ENCODE measurements around the gene NOX5.

The NOX5 gene

GRCh38 chr15:69018951-69019350 lies 4.5 kb downstream of the NOX5 start:
- Mint-ChIP-seq H3K27ac (no peak overlapping the region), H3K36me3 (ENCODE audit: low read depth) (no peaks in the 10 kb centered on the region), H3K27me3 (ENCODE audit: low read depth, poor library complexity) (peaks cover 8% of the 10 kb centered on the region), H3K4me3 (no peak overlapping the region), H3K4me1 (peaks cover 9% of the 10 kb centered on the region), H3K9me3 (no peaks in the 10 kb centered on the region)
- no peak for DNase-seq
- TF ChIP-seq CTCF (IDR thresholded peaks at IDR 0.05), result no peak

GRCh38 chr15:69021895-69022294 lies 7.4 kb downstream of the NOX5 start:
- Mint-ChIP-seq H3K27me3 (ENCODE audit: low read depth, poor library complexity) (peaks cover 7% of the 10 kb centered on the region), H3K4me3 (no peak overlapping the region), H3K27ac (no peak overlapping the region), H3K9me3 (no peaks in the 10 kb centered on the region), H3K36me3 (ENCODE audit: low read depth) (no peaks in the 10 kb centered on the region), H3K4me1 (peaks cover 5% of the 10 kb centered on the region)
- TF ChIP-seq CTCF (IDR thresholded peaks at IDR 0.05), result no peak
- no peak for DNase-seq

GRCh38 chr15:69025320-69025719 lies 10.8 kb downstream of the NOX5 start:
- no peaks in the 10 kb centered on the region for H3K9me3 Mint-ChIP-seq
- TF ChIP-seq CTCF (IDR thresholded peaks at IDR 0.05), result no peak
- no peak overlapping the region for H3K4me3 Mint-ChIP-seq
- no peak overlapping the region for H3K27ac Mint-ChIP-seq
- no peaks in the 10 kb centered on the region for H3K36me3 Mint-ChIP-seq (ENCODE audit: low read depth)
- H3K27me3 Mint-ChIP-seq (ENCODE audit: low read depth, poor library complexity), result peaks cover 20% of the 10 kb centered on the region
- peaks cover 5% of the 10 kb centered on the region for H3K4me1 Mint-ChIP-seq
- no peak for DNase-seq

GRCh38 chr15:69026355-69026754 lies 11.9 kb downstream of the NOX5 start:
- Mint-ChIP-seq H3K36me3 (ENCODE audit: low read depth) (no peaks in the 10 kb centered on the region), H3K4me1 (peaks cover 5% of the 10 kb centered on the region), H3K27ac (no peak overlapping the region), H3K9me3 (no peaks in the 10 kb centered on the region), H3K27me3 (ENCODE audit: low read depth, poor library complexity) (peaks cover 27% of the 10 kb centered on the region), H3K4me3 (no peak overlapping the region)
- TF ChIP-seq CTCF (IDR thresholded peaks at IDR 0.05), result no peak
- no peak for DNase-seq

GRCh38 chr15:69027976-69028518 lies 13.6 kb downstream of the NOX5 start:
- Mint-ChIP-seq H3K27ac (no peak overlapping the region), H3K4me3 (no peak overlapping the region), H3K9me3 (no peaks in the 10 kb centered on the region), H3K27me3 (ENCODE audit: low read depth, poor library complexity) (peaks cover 31% of the 10 kb centered on the region), H3K36me3 (ENCODE audit: low read depth) (no peaks in the 10 kb centered on the region), H3K4me1 (peaks cover 5% of the 10 kb centered on the region)
- no peak for DNase-seq
- TF ChIP-seq CTCF (IDR thresholded peaks at IDR 0.05), result no peak

Data from nephron progenitor cell (in vitro differentiated cells).